ENCODE data around the gene HES5.
"Not testable (repeated sequence)": the region's sequence is repeated elsewhere in the genome, so short reads cannot be mapped to it uniquely, and the experiment has no call there.

DNA sequence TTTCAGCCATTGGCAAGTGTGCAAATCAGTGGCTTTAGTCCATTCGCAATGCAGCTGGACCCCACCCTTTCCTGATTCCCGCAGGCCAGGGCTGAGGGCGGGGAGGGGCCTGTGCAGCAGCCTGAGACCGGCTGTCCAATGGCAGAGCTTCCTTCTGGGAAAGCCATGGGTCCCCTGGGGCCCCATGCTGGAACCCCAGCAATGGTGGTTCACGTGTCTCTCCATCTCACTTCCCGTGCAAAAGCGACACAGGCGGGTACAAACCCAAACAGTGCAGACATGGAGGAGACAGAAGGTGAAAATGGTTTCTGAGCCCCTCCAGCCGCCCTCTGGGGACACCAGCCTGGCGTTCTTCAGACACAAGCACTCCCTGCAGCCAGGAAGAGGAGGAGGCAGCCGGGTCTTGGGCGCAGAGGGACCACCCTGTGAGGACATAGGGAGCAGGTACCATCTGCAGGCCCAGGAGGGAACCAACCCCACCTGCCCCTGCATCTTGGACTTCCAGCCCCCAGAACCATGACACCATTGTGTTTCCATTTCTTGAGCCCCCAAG, 20.3 kb upstream of the HES5 start:
- TF ChIP-seq, protein P1, sequence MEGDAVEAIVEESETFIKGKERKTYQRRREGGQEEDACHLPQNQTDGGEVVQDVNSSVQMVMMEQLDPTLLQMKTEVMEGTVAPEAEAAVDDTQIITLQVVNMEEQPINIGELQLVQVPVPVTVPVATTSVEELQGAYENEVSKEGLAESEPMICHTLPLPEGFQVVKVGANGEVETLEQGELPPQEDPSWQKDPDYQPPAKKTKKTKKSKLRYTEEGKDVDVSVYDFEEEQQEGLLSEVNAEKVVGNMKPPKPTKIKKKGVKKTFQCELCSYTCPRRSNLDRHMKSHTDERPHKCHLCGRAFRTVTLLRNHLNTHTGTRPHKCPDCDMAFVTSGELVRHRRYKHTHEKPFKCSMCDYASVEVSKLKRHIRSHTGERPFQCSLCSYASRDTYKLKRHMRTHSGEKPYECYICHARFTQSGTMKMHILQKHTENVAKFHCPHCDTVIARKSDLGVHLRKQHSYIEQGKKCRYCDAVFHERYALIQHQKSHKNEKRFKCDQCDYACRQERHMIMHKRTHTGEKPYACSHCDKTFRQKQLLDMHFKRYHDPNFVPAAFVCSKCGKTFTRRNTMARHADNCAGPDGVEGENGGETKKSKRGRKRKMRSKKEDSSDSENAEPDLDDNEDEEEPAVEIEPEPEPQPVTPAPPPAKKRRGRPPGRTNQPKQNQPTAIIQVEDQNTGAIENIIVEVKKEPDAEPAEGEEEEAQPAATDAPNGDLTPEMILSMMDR (conservative IDR thresholded peaks at IDR 0.05; ENCODE audit: low read length): not testable (repeated sequence)
- TF ChIP-seq EZH2phosphoT487 (IDR thresholded peaks at IDR 0.05; ENCODE audit: borderline replicate concordance, low read depth, low read length): not testable (repeated sequence)
